ENCODE measurements around the gene APBA1. TPM values are rescaled to one million over a fixed set of nuclear protein-coding genes. Genes with fewer than 3 reads are reported as not detected.

The APBA1 gene
- total and polyA plus RNA-seq, 2 of the 8 experiments (the other 6 are each of a cell fraction or from before 2014, with no cell fraction given), result 0.36 to 0.60 TPM

- no peak for TF ChIP-seq SIRT6 (IDR thresholded peaks at IDR 0.05; ENCODE audit: low read length)
- TF ChIP-seq NANOG (IDR thresholded peaks at IDR 0.05; ENCODE audit: insufficient read depth, low read depth, low read length, poor library complexity, severe bottlenecking), result no peak
These were observed 276.5 kb downstream of the APBA1 start (continued) for GRCh38 chr9:69395718-69396117.

Data from H1 (cell line).